NT2/D1 (cell line): ENCODE results near the gene OR2A1.
"Not testable (repeated sequence)": the region's sequence is repeated elsewhere in the genome, so short reads cannot be mapped to it uniquely, and the experiment has no call there.

Experiments
- SUZ12 ChIP-seq: IDR thresholded peaks from 2 replicates; pipeline ENCODE4 v1.6.1; 2011; ENCODE audit not compliant: insufficient read length, insufficient read depth; ENCODE audit errors: extremely low read depth
- YY1 ChIP-seq: IDR thresholded peaks from 2 replicates; pipeline ENCODE4 v1.6.1; 2011; ENCODE audit not compliant: insufficient read length, insufficient read depth
- ZNF274 ChIP-seq: IDR thresholded peaks from 2 replicates; pipeline ENCODE4 v1.6.1; 2011; ENCODE audit warnings: mild to moderate bottlenecking, low read depth, low read length

DNA sequence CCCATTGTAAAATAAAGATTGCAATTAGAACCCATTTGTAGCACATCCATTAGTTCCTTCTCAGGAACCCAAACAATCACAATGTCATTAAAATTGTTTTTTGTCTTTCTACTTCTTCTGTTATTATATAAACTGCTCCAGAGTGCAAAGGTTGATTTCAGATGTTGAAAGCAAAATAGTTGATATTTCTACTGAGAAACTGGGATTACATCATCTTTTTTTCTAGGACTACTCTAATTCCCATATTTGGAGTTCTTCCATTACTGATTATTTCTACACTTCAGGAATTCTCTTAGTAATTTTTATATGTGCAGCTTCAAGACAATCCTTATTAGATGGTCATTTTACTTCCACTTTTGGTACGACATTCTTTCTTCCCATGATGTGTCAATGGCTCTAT lies 5.3 kb downstream of the OR2A1 start:
- TF ChIP-seq YY1, ZNF274, SUZ12: not testable (repeated sequence)
